ENCODE results near the gene KCTD15.
A peak's percentile ranks its signal among the peaks of the same experiment; 100 is the strongest.

KCTD15 gene

DNA sequence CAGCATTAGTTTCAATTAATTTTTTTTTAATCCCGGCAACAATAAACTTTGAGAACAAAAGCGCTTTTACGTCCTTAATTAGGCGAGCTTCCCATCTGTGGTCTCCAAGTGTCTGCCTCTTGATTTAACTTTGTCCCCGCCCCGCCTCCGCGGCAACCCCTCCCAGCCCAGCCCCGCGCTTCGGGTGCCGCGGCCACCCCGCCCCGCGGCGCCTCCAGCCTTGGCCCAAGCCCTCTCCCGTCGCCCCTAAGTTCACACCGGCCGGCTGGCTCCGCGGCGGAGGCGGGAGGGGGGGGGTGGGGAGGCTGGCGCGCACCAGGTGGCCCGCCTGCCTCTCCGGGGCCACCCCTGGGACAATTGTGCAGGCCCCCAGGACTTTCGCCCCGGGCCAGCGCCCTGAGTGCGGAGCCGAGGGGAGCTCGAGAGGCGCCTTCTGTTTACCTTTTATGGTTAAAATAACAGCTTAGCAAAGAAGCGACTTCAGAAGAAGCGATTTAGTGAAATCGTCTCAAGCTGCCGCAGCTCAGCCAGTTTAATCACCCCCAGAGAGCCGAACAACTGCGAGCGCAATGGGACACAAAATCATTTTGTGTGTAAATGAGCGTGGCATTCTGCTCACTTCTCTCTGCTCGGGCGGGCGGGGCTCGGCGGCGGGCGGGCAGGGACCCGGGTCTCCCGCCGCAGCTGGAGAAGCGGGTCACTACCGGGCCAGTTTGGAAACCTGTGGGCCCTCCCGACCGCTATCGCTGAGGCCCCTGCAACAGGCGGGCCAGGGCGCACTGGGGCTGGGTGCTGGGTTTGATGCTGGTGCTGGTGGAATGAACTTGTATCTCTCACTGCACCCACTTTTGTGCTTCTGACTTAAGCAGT lies 1.4 kb downstream of the KCTD15 start:
- DNase-seq (ENCODE audit: low spot score), result peak; percentile 69

DNA sequence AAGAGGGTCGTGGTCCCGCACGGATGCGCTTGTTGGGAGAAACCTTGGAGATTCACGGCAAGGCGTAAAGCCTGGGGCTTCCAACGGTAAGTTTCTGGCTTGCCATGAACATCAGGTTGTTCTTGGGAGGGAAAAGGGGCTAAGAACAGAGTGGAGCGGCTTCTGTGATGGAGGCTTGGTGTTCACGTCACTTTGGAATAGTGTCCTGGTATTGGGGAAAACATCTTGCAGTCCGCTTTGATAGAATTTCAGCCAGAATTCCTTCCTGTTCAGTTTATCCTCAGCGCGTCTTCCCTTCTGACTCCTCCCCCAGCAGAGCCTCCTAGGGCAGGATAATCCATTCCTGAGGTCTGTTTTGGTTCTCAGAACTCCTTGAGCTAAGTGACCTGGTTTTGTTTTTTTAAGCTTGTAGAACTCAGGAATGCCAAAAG lies 2.0 kb downstream of the KCTD15 start:
- DNase-seq (ENCODE audit: low spot score), result no peak

- no peak for DNase-seq (ENCODE audit: low spot score)
Measured at GRCh38 chr19:33799476-33799875, 2.8 kb downstream of the KCTD15 start.

- DNase-seq (ENCODE audit: low spot score), result no peak
Measured at GRCh38 chr19:33800012-33800680, 3.5 kb downstream of the KCTD15 start.

GRCh38 chr19:33801411-33801810 lies 4.7 kb downstream of the KCTD15 start:
- no peak for DNase-seq (ENCODE audit: low spot score)

GRCh38 chr19:33802001-33802400 lies 5.3 kb downstream of the KCTD15 start:
- no peak for DNase-seq (ENCODE audit: low spot score)

DNA sequence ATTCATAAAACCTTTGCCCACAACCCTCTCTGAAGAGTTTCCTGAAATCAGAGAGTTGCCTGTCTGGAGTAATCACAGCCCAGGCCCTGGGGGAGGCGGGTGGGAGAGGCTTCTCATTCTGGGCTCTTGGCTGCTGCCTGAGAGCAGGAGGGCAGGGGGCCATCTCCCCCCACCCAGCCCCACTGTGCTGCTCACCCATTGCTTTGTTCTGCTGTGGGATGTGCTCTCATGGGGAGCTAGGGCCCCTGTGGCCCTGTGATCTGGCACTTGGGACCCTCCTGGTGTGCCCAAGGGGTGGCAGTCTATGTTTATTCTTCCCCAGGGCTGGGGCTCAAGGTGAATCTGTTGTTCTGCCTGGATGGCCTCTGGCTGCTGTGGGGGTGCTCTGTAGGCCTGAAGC lies 6.1 kb downstream of the KCTD15 start:
- no peak for DNase-seq (ENCODE audit: low spot score)

DNA sequence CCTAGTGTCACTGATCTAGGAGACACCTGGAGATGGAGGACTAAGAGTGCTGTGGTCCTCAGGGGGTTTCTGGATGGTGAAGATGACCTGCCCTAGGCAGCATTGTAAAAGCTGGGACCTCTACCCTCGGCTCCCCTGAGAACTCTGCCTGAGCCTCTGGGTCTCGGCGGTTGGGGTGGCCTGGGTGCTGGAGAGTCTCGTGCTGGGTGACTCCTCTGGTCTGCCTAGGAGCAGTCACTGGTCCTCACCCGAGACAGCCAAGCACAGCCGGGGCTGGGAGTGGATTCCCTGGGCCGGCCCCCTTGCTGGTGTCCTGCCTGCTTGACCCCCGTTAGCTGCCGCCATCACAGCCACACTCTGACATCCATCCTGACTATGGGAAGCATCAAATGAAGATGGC lies 6.7 kb downstream of the KCTD15 start:
- DNase-seq (ENCODE audit: low spot score), result no peak

- no peak for DNase-seq (ENCODE audit: low spot score)
Measured at GRCh38 chr19:33804021-33804799, 7.5 kb downstream of the KCTD15 start.

DNA sequence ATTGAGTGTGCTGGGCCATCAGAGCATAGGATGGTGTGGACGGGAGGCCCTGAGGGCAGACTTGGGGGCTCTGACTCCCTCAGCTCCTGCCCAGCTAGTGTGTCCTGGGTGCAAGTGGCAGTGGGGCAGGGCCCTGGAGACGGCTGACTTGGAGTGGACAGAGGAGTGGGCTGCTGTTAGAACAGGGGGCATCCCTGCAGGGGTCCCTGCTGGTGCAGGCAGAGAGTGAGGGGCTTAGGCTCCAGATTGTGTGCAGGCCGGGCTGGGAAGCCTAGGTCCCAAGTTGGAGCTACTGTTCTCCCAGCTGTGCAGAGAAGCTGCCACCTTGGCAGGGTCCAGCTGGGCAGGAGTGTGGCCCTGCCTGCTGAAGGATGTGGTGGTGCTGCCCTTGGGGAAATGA lies 8.6 kb downstream of the KCTD15 start:
- DNase-seq (ENCODE audit: low spot score), result no peak

- DNase-seq (ENCODE audit: low spot score), result no peak
Measured at GRCh38 chr19:33805840-33806433, 9.3 kb downstream of the KCTD15 start.

DNA sequence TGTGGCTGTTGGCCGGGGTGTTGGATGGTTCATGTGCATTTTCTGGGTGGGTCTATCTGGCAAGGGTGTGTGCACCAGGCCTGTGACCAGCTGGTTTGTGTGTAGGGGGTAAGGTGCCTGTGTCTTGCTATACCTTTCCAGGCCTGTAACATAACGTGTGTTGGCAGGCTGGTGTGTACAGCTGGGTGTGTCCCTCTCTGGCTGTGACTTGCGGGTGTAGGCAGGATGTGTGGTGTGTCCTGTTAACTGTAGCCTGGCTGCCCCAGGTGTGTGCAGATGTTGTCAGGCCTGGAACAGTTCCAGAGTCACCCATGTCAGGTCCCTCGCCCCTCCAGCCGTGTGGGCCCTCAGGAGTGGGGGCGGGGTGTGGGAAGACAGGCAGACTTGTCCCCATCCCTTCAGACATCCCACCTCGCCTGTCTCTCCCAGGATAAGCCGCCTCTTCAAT lies 9.8 kb downstream of the KCTD15 start:
- no peak for DNase-seq (ENCODE audit: low spot score)

DNA sequence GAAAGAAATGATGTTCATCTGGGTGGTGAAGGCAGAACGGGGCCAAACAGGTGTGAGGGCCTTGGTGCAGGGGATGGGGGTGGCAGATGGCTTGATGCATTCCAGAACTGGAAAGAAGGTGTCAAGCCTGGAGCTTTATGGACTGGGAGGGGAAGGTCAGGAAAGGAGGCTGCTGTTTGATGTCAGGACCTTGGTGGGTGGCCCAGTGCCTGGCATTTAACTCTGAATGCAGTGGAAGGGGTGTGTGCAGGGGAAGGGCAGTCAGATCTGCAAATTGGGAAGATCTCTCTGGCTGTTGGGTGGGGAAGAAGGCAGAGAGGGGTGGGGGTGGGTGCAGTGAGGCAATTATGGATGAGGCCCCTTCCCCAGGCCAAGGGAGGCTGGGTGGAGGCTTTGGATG lies 11.7 kb downstream of the KCTD15 start:
- no peak for DNase-seq (ENCODE audit: low spot score)

GRCh38 chr19:33809960-33810359 lies 13.3 kb downstream of the KCTD15 start:
- DNase-seq (ENCODE audit: low spot score), result no peak

GRCh38 chr19:33810821-33811220 lies 14.2 kb downstream of the KCTD15 start:
- DNase-seq (ENCODE audit: low spot score), result no peak

GRCh38 chr19:33811246-33811645 lies 14.6 kb downstream of the KCTD15 start:
- DNase-seq (ENCODE audit: low spot score), result no peak

DNA sequence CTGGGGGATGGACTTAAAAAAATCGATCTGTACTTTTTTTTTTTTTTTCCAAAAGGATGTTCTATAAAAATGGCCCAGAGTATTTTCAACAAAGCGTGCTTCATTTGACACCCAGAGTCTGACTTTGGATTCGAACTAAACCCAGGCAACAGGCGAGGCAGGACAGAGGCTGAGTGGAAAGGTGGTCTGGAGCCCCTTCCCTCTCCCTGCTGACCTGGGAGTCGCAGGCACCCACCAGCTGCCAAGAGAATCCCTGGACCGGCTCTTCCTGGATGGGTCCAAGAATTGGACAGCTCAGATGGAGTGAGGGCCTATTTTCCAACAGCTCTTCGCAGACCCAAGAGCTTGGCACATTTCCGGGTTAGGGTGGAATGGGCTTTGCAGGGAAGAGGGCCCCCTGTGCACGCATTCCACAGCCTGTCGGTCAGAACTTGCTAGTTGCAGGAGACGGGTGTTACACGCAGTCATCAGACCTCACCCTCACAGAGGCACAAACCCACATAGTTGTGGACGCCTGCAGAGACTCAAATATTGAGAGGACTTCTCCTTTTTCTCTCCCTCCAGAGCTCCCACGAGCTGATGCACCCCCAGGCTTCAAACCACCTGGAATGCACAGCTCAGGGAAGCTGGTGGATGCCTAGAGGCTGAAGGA lies 15.2 kb downstream of the KCTD15 start:
- DNase-seq (ENCODE audit: low spot score), result no peak

GRCh38 chr19:33812388-33813330 lies 16.0 kb downstream of the KCTD15 start:
- DNase-seq (ENCODE audit: low spot score), result no peak

- no peak for DNase-seq (ENCODE audit: low spot score)
Measured at GRCh38 chr19:33813391-33814101, 16.9 kb downstream of the KCTD15 start.

All from NAMALWA (cell line).